ENCODE data around the gene BRCA2.
"Not testable (repeated sequence)": the region's sequence is repeated elsewhere in the genome, so short reads cannot be mapped to it uniquely, and the experiment has no call there.

The BRCA2 gene

DNA sequence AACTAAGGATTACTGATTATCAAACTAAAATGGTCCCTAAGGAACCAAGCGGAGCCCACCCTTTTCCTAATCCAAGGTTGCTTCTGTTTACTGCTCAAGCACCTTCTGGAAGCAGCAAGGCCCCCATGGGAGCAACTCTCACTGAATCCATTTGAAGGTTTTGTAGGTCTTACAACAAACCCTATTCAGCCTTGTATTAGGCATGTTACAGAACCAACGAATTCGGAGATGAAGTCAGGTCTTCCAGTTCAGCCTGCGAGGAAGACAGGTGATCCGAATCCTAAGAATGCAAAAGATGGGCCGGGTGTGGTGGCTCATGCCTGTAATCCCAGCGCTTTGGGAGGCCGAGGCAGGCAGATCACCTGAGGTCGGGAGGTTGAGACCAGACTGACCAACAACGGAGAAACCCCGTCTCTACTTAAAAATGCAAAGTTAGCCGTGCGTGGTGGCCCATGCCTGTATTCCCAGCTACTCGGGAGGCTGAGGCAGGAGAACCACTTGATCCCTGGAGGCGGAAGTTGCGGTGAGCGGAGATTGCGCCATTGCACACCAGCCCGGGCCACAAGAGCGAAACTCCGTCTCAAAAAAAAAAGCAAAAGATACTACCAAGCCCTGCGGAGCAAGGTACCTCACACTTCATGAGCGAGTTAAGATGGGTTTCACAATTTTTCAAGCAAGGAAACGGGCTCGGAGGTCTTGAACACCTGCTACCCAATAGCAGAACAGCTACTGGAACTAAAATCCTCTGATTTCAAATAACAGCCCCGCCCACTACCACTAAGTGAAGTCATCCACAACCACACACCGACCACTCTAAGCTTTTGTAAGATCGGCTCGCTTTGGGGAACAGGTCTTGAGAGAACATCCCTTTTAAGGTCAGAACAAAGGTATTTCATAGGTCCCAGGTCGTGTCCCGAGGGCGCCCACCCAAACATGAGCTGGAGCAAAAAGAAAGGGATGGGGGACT lies 754 bp upstream of the BRCA2 start:
- no peak for FAIRE-seq

- no peak for FAIRE-seq
Measured at GRCh38 chr13:32316028-32316339, 676 bp downstream of the BRCA2 start.

GRCh38 chr13:32316501-32316900 lies 1.2 kb downstream of the BRCA2 start:
- FAIRE-seq = no peak

DNA sequence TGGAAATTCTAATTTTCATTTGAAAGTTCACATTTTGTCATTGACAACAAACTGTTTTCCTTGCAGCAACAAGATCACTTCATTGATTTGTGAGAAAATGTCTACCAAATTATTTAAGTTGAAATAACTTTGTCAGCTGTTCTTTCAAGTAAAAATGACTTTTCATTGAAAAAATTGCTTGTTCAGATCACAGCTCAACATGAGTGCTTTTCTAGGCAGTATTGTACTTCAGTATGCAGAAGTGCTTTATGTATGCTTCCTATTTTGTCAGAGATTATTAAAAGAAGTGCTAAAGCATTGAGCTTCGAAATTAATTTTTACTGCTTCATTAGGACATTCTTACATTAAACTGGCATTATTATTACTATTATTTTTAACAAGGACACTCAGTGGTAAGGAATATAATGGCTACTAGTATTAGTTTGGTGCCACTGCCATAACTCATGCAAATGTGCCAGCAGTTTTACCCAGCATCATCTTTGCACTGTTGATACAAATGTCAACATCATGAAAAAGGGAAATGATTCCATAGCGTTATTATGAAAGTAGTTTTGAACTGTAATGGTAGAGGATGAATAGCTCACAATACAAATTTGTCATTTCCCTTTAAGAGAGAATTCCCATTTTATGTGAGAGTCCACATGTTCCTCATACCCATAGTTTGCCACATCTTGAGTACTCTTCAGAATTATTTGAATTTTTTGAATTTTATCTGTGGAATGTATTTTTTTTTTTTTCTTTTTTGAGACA lies 2.6 kb downstream of the BRCA2 start:
- FAIRE-seq = no peak

DNA sequence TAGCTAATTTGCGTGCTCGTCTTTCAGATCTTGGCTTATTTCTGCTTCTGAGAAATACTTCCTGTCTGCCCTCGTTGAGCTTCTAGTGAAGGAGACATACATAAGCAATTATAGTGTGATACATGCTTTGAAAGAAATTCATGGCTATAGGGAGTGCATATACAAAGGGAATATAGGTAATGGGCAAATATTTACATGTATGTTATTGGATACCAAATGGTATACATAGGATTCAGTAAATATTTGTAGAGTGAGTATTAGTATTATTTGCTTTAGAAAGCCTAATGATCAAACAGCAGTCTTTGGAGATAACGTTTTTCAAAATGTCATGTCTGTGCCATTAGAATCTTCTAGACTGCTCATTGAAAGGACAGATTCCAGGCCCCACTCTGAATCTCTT lies 5.2 kb downstream of the BRCA2 start:
- no peak for FAIRE-seq

DNA sequence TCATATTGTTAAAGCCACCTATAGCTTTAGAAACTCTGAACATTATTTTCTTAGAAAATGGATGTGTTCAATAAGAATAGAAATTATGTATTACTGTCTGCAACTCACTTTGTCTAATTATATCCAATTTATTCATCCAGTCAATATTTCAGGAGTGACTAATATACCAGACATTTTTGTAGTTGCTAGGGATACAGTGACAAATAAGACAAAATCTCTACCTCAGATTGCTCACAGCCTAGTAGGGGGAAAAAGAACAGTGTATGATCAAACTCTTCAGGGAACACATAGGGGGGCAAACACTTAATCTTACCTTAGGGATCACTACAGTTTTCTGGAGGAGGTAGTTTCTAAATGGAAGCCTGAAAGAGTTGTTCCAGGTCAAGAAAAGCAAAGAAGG lies 8.6 kb downstream of the BRCA2 start:
- no peak for FAIRE-seq

DNA sequence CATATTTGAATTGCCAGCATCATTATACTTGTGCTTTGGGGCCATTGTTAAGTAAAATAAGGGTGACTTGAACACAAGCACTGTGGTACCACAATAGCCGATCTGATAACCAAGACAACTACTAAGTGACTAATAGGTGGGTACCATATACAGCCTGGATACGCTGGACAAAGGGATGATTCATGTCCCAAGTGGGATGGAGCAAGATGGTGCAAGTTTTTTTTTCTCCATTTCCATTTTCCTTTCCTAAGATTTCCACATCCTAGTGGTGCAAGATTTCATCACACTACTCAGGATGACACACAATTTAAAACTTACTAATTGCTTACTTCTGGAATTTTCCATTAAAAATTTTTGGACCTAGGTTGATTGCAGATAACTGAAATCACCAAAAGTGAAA lies 15.1 kb downstream of the BRCA2 start:
- FAIRE-seq = no peak

- no peak for FAIRE-seq
Measured at GRCh38 chr13:32334671-32335070, 19.4 kb downstream of the BRCA2 start.

DNA sequence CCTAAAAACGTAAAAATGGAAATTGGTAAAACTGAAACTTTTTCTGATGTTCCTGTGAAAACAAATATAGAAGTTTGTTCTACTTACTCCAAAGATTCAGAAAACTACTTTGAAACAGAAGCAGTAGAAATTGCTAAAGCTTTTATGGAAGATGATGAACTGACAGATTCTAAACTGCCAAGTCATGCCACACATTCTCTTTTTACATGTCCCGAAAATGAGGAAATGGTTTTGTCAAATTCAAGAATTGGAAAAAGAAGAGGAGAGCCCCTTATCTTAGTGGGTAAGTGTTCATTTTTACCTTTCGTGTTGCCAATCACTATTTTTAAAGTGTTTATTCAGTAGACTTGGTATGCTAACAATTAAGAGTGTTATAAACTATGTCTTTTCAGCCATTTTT lies 25.6 kb downstream of the BRCA2 start:
- FAIRE-seq = no peak

DNA sequence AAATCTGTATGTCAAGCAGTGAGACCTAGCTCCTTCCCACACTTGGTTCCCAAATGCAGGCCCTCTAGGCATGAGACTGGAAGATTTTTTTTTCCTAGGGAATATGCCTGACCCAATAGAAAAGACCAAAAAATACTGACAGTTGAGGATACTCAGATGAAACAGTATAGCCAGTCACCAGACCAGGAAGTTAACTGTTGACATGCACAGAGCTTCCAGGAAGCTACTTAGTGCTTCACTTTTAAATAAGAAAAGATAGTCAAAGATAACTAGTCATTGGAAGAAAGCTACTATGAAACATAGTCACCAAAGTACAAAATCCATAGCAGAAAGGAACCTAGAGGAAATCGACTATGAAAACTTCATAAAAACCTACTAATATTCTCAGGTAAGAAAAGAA lies 32.3 kb downstream of the BRCA2 start:
- no peak for FAIRE-seq

DNA sequence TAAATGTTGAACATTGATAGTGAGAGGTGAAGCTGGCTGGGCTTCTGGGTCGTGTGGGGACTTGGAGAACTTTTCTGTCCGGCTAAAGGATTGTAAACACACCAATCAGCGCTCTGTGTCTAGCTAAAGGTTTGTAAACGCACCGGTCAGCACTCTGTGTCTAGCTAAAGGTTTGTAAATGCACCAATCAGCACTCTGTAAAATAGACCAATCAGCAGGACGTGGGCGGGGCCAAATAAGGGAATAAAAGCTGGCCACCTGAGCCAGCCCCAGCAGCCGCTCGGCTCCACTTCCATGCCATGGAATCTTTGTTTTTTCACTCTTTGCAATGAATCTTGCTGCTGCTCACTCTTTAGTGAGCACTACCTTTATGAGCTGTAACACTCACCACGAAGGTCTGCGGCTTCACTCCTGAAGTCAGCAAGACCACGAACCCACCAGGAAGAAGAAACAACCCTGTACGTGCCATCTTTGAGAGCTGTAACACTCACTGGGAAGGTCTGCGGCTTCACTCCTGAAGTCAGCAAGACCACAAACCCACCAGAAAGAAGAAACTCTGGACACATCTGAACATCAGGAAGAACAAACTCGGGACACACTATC lies 35.6 kb downstream of the BRCA2 start:
- FAIRE-seq = not testable (repeated sequence)

GRCh38 chr13:32354040-32354439 lies 38.7 kb downstream of the BRCA2 start:
- no peak for FAIRE-seq

DNA sequence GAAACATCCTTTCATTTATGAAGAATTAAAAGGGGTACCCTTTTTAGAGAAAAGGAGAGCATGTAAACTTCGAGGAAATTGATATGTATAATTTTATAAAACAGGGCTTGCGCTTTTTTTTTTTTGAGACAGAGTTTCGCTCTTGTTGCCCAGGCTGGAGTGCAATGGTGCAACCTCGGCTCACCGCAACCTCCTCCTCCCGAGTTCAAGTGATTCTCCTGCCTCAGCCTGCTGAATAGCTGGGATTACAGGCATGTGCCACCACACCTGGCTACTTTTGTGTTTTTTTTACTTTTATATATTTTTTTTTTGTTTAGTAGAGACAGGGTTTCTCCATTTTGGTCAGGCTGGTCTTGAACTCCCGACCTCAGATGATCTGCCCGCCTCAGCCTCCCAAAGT lies 40.6 kb downstream of the BRCA2 start:
- FAIRE-seq = not testable (repeated sequence)

GRCh38 chr13:32362574-32362973 lies 47.3 kb downstream of the BRCA2 start:
- FAIRE-seq = no peak

DNA sequence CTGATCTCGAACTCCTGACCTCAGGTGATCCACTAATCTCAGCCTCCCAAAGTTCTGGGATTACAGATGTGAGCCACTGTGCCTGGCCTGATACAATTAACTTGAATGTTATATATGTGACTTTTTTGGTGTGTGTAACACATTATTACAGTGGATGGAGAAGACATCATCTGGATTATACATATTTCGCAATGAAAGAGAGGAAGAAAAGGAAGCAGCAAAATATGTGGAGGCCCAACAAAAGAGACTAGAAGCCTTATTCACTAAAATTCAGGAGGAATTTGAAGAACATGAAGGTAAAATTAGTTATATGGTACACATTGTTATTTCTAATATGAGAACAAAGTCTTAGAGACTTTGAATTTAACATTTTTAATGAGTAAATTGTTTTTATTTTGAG lies 55.5 kb downstream of the BRCA2 start:
- FAIRE-seq = no peak

GRCh38 chr13:32376642-32377415 lies 61.5 kb downstream of the BRCA2 start:
- FAIRE-seq = no peak

DNA sequence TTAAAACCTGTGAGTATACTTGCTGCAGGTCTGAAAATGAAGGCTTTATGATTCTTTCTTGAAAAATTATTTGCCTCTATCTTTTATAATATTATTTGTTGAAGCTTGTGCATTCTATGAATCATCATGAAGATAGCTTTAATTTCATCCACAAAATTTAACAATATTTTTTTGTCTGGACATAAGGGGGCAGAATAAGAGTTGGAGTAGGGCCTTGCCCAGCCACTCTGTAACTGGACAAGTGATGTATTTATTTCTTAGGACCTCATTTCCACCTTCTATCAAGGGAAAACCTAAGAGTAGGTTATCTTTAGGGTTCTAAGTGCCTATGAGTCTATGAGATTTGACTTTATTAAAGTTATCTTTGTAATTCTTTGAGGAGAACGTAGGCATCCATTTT lies 62.7 kb downstream of the BRCA2 start:
- no peak for FAIRE-seq

DNA sequence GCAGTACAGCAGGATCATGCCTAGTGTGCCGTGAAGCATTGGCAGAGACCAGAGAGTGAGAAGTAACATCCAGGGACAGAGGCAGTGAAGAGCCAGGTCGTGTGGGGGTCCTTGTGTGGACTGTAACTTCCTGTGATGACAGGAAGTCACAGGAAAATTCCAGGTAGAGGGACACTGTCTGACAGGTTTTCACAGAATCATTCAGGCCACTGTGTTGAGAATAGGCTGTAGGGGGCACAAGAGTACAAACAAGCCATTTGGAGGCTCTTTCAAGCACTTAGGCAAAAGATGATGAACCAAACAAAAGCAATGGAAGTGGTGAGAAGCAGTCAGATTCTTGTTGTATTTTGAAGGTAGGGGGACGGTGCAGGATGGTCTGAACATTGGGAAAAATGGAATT lies 66.2 kb downstream of the BRCA2 start:
- FAIRE-seq = no peak

- no peak for FAIRE-seq
Measured at GRCh38 chr13:32383836-32384618, 68.7 kb downstream of the BRCA2 start.

DNA sequence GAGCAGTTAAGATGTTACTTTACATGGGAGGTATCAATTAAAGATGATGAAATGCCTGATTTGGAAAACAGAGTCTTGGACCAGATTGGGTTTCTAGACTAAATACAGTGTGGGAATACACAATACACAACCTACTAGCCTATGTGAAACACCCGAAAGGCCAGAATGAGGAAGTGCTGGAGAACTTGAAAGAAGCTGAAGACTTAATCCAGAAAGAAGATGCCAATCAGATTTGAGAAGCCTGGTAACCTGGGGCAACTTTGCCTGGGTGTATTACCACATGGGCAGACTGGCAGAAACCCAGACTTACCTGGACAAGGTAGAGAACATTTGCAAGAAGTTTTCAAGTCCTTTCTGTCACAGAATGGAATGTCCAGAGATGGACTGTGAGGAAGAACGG lies 69.4 kb downstream of the BRCA2 start:
- no peak for FAIRE-seq

GRCh38 chr13:32385410-32385809 lies 70.1 kb downstream of the BRCA2 start:
- no peak for FAIRE-seq

DNA sequence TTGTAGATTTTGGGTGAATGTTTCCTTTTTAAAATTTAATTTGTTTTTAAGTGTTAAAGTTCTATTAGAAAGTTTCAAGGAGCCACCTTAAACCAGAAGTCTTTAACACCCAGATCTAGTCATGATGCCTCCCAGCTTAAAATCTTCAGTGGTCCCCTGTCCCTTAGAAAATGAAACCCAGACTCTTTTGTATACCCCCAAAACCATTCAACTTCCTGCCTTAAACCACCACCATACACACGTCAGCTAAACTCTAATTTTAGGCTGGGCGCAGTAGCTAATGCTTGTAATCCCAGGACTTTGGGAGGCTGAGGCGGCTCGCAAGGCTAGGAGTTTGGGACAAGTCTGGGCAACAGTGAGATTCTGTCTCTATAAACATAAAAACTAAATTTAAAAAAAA lies 74.7 kb downstream of the BRCA2 start:
- FAIRE-seq = no peak
